Measurements from ENCODE around the gene FLYWCH1.

DNA sequence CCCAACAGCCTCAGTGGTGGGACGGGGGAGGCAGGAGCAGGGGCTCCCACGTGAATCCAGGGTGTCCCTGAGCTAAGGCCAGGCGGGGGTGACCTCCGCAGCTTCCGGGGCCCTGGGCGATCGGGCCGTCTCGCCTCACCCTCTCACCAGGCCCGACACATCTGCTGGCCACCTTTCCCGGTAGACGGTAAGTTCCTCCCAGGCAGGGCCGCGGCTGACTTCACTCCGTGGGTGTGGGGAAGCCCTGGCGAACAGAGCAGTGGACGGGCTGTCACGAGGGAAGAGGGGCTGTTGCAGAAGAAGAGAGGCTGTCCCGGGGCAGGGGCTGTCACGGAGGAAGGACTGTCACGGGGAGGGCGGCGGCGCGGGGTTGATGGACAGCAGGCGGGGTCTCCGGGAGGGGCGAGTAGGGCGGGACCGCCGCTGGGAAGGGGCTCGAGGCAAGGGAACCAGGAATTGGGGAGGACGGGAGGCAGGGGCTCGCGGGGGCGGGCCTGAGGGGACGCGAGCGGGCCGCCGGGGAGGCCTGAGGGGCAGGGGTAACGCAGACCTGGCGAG lies 68.0 kb downstream of the FLYWCH1 start:
- TF ChIP-seq, protein P1, sequence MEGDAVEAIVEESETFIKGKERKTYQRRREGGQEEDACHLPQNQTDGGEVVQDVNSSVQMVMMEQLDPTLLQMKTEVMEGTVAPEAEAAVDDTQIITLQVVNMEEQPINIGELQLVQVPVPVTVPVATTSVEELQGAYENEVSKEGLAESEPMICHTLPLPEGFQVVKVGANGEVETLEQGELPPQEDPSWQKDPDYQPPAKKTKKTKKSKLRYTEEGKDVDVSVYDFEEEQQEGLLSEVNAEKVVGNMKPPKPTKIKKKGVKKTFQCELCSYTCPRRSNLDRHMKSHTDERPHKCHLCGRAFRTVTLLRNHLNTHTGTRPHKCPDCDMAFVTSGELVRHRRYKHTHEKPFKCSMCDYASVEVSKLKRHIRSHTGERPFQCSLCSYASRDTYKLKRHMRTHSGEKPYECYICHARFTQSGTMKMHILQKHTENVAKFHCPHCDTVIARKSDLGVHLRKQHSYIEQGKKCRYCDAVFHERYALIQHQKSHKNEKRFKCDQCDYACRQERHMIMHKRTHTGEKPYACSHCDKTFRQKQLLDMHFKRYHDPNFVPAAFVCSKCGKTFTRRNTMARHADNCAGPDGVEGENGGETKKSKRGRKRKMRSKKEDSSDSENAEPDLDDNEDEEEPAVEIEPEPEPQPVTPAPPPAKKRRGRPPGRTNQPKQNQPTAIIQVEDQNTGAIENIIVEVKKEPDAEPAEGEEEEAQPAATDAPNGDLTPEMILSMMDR (IDR thresholded peaks at IDR 0.05; ENCODE audit: low read depth, low read length), result no peak
- TF ChIP-seq POLR2A (IDR thresholded peaks at IDR 0.05; ENCODE audit: extremely low read depth, insufficient read length), result no peak
- TF ChIP-seq, protein P2, sequence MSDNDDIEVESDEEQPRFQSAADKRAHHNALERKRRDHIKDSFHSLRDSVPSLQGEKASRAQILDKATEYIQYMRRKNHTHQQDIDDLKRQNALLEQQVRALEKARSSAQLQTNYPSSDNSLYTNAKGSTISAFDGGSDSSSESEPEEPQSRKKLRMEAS (IDR thresholded peaks at IDR 0.05; ENCODE audit: low read depth, low read length), result no peak

Data from NB4 (cell line).